Chondrocyte (in vitro differentiated cells): ENCODE data around the gene NPAS3. TPM values are rescaled to one million over a fixed set of nuclear protein-coding genes. Genes with fewer than 3 reads are reported as not detected.

Experiments
- DNase-seq: peaks from one replicate; pipeline ENCODE4 v3.0.0; 2021; ENCODE audit warnings: mixed read lengths, low spot score
- H3K27ac Mint-ChIP-seq: one replicate; pipeline ENCODE4 v1.8.0; 2021; ENCODE audit warnings: mild to moderate bottlenecking, moderate library complexity, mixed read lengths; ENCODE audit not compliant: unreplicated experiment
- H3K27me3 Mint-ChIP-seq: 2 replicates; pipeline ENCODE4 v1.8.0; 2021; ENCODE audit warnings: low read depth, mixed read lengths
- H3K36me3 Mint-ChIP-seq: 2 replicates; pipeline ENCODE4 v1.8.0; 2021; ENCODE audit warnings: low read depth, mixed read lengths
- H3K4me1 Mint-ChIP-seq: 2 replicates; pipeline ENCODE4 v1.8.0; 2021; ENCODE audit warnings: low read depth, mild to moderate bottlenecking, mixed read lengths
- H3K4me3 Mint-ChIP-seq: one replicate; pipeline ENCODE4 v1.8.0; 2021; ENCODE audit warnings: mild to moderate bottlenecking, moderate library complexity, mixed read lengths; ENCODE audit not compliant: unreplicated experiment
- H3K9me3 Mint-ChIP-seq: 2 replicates; pipeline ENCODE4 v1.8.0; 2021; ENCODE audit warnings: low read depth, mixed read lengths
- total RNA-seq: library from RNA; stranded (reverse); gene quantifications from 3 replicates; pipeline ENCODE4 v1.2.1, GENCODE V29; 2021
- TF ChIP-seq, protein P1 (sequence below): fragments of 200-600 bp; sonication (generic); IDR thresholded peaks from 2 replicates; pipeline ENCODE4 v1.5.0; 2021; ENCODE audit warnings: antibody characterized with exemption, mild to moderate bottlenecking, moderate library complexity

The NPAS3 gene
- total RNA-seq, 1 donor from 2014 or later: 2.6 TPM

DNA sequence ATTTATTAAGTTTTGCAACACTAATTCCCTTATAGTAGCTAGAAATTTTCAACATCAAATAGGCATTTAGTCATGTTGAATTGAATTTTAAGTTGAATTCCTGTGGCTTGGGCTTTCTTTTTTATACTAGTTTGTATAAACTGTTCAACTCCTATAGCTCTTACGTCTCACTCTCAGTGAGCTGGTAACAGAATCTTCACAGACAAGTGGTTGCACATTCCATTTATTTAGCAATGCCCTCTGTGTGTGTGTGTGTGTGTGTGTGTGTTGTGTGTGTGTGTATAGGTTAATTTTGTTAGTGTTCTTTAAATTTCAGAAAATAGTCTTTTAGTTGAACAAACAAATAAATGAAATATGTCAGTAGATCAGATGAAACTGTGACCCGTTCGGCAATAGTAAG is 425.0 kb downstream of the NPAS3 start:
- H3K4me1 Mint-ChIP-seq: peaks cover 12% of the 10 kb centered on the region
- no peaks in the 10 kb centered on the region for H3K9me3 Mint-ChIP-seq
- no peak for DNase-seq
- no peaks in the 10 kb centered on the region for H3K27me3 Mint-ChIP-seq
- TF ChIP-seq, protein P1, sequence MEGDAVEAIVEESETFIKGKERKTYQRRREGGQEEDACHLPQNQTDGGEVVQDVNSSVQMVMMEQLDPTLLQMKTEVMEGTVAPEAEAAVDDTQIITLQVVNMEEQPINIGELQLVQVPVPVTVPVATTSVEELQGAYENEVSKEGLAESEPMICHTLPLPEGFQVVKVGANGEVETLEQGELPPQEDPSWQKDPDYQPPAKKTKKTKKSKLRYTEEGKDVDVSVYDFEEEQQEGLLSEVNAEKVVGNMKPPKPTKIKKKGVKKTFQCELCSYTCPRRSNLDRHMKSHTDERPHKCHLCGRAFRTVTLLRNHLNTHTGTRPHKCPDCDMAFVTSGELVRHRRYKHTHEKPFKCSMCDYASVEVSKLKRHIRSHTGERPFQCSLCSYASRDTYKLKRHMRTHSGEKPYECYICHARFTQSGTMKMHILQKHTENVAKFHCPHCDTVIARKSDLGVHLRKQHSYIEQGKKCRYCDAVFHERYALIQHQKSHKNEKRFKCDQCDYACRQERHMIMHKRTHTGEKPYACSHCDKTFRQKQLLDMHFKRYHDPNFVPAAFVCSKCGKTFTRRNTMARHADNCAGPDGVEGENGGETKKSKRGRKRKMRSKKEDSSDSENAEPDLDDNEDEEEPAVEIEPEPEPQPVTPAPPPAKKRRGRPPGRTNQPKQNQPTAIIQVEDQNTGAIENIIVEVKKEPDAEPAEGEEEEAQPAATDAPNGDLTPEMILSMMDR: no peak
- no peak overlapping the region for H3K27ac Mint-ChIP-seq
- no peak overlapping the region for H3K4me3 Mint-ChIP-seq
- no peaks in the 10 kb centered on the region for H3K36me3 Mint-ChIP-seq

DNA sequence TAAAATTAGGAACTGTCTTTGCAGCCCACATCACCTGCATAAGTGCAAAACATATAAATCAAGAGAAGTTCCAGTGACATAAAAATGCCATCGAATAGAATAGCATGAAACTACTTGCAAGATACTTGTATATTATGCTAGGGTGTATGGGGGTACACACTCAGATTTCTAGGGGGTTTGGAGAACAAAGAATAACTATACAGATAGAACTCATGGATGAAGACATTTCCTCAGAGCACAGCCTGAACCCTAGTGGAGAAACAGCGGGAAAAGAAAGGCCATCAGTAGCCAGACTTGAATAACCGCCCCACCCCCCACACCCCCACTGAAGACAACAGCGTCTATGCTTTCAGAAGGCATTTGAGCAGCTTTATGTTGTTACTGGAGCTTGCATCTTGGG is 425.8 kb downstream of the NPAS3 start:
- Mint-ChIP-seq H3K9me3 (no peaks in the 10 kb centered on the region), H3K27ac (no peak overlapping the region), H3K4me1 (peaks cover 12% of the 10 kb centered on the region), H3K4me3 (no peak overlapping the region), H3K36me3 (no peaks in the 10 kb centered on the region), H3K27me3 (no peaks in the 10 kb centered on the region)
- no peak for DNase-seq
- TF ChIP-seq, protein P1: no peak

DNA sequence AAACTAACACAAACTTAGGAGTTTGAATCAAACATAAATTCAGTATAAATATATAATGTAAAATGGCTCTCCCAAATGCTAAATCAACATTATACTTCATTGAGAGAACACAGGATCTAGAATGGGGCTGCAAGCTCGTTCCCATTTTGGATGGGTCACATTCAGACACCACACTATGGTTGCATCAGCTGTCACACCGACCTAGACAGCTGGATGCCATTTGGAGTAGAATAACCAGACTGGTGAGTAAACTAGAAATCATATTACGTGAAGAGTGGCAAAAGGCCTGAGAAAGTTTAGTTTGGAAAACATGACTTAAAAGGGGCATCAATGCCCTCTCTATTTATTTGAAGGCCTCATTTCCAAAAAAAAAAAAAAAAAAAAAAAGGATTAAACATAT is 430.4 kb downstream of the NPAS3 start:
- Mint-ChIP-seq H3K9me3 (no peaks in the 10 kb centered on the region), H3K4me1 (peaks cover 1% of the 10 kb centered on the region), H3K27me3 (no peaks in the 10 kb centered on the region), H3K4me3 (no peak overlapping the region), H3K27ac (no peak overlapping the region), H3K36me3 (no peaks in the 10 kb centered on the region)
- no peak for DNase-seq
- TF ChIP-seq, protein P1: no peak

- DNase-seq: no peak
- Mint-ChIP-seq H3K9me3 (no peaks in the 10 kb centered on the region), H3K36me3 (no peaks in the 10 kb centered on the region), H3K4me1 (no peaks in the 10 kb centered on the region), H3K27me3 (no peaks in the 10 kb centered on the region), H3K27ac (no peak overlapping the region), H3K4me3 (no peak overlapping the region)
- TF ChIP-seq, protein P1: no peak
Observed at GRCh38 chr14:33369972-33370371, 431.3 kb downstream of the NPAS3 start.

- no peaks in the 10 kb centered on the region for H3K9me3 Mint-ChIP-seq
- no peak overlapping the region for H3K4me3 Mint-ChIP-seq
- H3K27ac Mint-ChIP-seq: no peak overlapping the region
- no peaks in the 10 kb centered on the region for H3K36me3 Mint-ChIP-seq
- H3K4me1 Mint-ChIP-seq: no peaks in the 10 kb centered on the region
- TF ChIP-seq, protein P1: no peak
- no peaks in the 10 kb centered on the region for H3K27me3 Mint-ChIP-seq
- no peak for DNase-seq
Observed at GRCh38 chr14:33370426-33370825, 431.7 kb downstream of the NPAS3 start.
